ENCODE measurements around the gene ERICH2.
A peak's percentile ranks its signal among the peaks of the same experiment; 100 is the strongest.
"Not testable (repeated sequence)": the region's sequence is repeated elsewhere in the genome, so short reads cannot be mapped to it uniquely, and the experiment has no call there.

ERICH2 gene, protein sequence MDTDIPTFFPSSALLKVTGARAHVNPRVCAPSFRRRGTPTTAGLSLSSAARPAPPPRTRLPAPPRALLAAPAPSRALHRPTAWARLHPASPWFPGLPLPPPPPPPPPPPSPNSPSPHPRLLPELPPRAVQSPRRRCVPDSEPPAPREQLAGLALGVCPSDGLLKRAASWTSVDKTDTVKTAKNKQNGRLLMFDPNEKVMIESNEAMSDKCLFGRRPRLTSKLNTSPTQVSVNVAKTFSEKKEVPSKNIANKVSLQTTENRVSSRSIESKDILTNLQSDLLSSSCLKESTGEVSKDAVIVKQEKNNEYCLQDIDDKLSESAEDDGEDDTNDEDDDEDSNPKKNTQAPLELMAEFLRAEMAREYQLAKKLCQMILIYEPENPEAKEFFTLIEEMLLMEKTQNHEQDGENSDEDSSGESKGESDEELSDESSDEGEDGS

GRCh38 chr2:170770008-170770605 lies at the start of gene ERICH2:
TSS of gene ERICH2 (plus strand) at chr2:170770378. CDS start at chr2:170770682, 304 bp downstream.
- peaks cover 6 to 17% (median 12%) of the 10 kb centered on the region in 10 experiments; a peak in 19 of 20 replicates for H3K4me1 ChIP-seq
- TF ChIP-seq Cebpa-rat (IDR thresholded peaks at IDR 0.05) = no peak
- H3K4me3 ChIP-seq = peak within 1 kb of the TSS; percentile 72 to 86 (median 80)
- peak within 1 kb of the TSS in 10 of 11 experiments; percentile 43 to 74 (median 50); a peak in 15 of 22 replicates for H3K27ac ChIP-seq
- peak within 1 kb of the TSS; percentile 86 to 99 (median 94) for H3K4me2 ChIP-seq
- H3K27me3 ChIP-seq = peaks cover 4 to 27% (median 22%) of the 10 kb centered on the region in 11 experiments
- no peaks in the 10 kb centered on the region for H3K9me3 ChIP-seq (replicated peaks in 1 of 11)
- no peaks in the 10 kb centered on the region for H3K36me3 ChIP-seq
- no peaks in the 10 kb centered on the region for H4K20me1 ChIP-seq
- peak within 1 kb of the TSS; percentile 57 to 81 (median 75); a peak in 21 of 22 replicates for H3K9ac ChIP-seq

DNA sequence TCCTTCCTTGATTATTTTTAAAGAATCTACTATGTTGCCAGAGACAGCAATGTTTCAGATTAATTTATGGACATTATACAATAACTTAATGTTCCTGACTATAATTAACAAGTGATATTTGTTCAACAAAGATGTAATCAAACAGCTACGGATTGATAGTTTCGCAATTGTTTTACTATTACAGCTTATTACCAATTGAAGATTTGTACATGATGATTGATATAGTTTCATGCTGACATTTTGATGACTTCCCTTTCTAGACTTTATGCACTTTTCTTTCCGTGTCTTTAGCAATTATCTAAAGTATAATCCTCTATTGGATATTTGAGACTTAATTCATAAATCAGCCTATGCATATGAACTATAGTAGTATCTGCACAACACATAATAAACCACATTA lies 48.5 kb upstream of the ERICH2 start:
- no peak overlapping the region for H3K4me3 ChIP-seq
- H3K27ac ChIP-seq = no peak overlapping the region
- no peaks in the 10 kb centered on the region; a peak in 1 of 22 replicates for H3K36me3 ChIP-seq
- peaks cover 8 to 13% (median 9%) of the 10 kb centered on the region in 11 experiments for H3K9me3 ChIP-seq (replicated peaks in 1 of 11)
- H3K27me3 ChIP-seq = peaks cover 18 to 28% (median 27%) of the 10 kb centered on the region in 11 experiments
- H4K20me1 ChIP-seq = no peaks in the 10 kb centered on the region
- no peak for TF ChIP-seq Cebpa-rat (IDR thresholded peaks at IDR 0.05)
- no peak overlapping the region for H3K4me2 ChIP-seq
- H3K4me1 ChIP-seq = no peaks in the 10 kb centered on the region
- H3K9ac ChIP-seq = no peak overlapping the region

DNA sequence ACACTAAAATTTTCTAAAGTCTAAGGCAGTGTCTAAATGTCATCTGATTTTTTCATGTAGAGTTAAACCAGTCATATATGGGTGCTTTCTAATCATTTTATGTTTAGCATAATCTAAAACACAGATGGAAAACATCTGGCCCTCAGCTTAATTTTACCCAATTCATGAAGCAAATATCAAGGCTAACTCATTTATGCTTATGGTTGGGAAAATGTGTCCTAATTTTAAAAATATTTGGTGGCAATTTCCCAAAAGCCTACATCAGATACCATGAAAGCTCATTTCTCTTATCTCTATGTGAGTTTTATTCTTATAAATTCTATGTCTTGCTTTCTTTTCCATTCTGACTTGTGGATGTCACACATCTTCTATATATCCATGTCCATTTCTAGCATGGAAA lies 47.9 kb upstream of the ERICH2 start:
- Histone ChIP-seq H3K27me3 (peaks cover 12 to 22% (median 21%) of the 10 kb centered on the region in 11 experiments), H4K20me1 (no peaks in the 10 kb centered on the region), H3K36me3 (no peaks in the 10 kb centered on the region), H3K9me3 (replicated peaks in 1 of 11) (peaks cover 1 to 7% (median 3%) of the 10 kb centered on the region in 11 experiments; a peak in 20 of 22 replicates), H3K4me1 (no peaks in the 10 kb centered on the region), H3K4me3 (no peak overlapping the region), H3K4me2 (no peak overlapping the region), H3K27ac (no peak overlapping the region), H3K9ac (no peak overlapping the region)
- no peak for TF ChIP-seq Cebpa-rat (IDR thresholded peaks at IDR 0.05)

GRCh38 chr2:170723446-170723958 lies 46.7 kb upstream of the ERICH2 start:
- no peaks in the 10 kb centered on the region for H3K36me3 ChIP-seq
- no peaks in the 10 kb centered on the region for H3K4me1 ChIP-seq
- H3K4me2 ChIP-seq = no peak overlapping the region
- TF ChIP-seq Cebpa-rat (IDR thresholded peaks at IDR 0.05) = no peak
- H3K27me3 ChIP-seq = peaks cover under 1 to 10% (median 9%) of the 10 kb centered on the region in 11 experiments; a peak in 18 of 22 replicates
- H3K9ac ChIP-seq = no peak overlapping the region
- H3K4me3 ChIP-seq = no peak overlapping the region
- H4K20me1 ChIP-seq = no peaks in the 10 kb centered on the region
- no peak overlapping the region for H3K27ac ChIP-seq
- no peaks in the 10 kb centered on the region for H3K9me3 ChIP-seq (replicated peaks in 1 of 11)

DNA sequence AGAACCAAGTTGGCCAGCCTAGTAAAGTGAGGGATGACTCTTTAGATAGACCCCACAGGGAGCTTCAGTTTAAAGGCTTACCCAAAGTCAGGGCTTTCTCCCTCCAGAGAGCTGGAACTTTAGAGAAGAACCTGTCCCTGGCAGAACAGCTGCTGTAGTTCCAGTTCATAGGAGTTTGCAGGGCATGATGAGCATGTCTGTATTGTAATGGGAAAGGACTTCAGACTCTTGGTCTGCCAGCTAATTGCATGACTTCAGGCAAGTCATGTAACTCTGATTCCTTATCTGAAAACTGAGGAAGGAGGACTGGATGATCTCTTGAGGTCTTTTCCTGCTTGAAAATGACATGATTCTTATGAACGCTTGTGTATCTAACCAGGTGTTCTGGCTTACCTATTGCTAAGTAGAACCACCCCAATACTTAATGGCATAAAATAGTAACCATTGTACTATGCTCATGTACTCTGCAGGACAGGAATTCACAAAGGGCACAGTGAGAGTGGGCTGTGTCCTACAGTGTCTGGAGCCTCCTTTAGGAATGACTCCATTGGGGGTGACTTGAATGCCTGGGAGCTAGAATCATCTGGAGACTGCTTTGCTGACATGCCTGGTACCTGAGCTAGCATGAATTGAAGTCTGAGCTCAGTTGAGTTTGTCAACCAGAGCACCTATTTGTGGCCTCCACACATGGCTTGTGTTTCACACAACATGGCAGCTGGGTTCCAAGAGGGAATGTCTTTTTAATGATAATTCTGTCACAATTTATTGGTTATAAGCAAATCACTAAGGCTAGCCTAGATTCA lies 36.2 kb upstream of the ERICH2 start:
- H3K4me3 ChIP-seq = no peak overlapping the region
- no peak for TF ChIP-seq Cebpa-rat (IDR thresholded peaks at IDR 0.05)

DNA sequence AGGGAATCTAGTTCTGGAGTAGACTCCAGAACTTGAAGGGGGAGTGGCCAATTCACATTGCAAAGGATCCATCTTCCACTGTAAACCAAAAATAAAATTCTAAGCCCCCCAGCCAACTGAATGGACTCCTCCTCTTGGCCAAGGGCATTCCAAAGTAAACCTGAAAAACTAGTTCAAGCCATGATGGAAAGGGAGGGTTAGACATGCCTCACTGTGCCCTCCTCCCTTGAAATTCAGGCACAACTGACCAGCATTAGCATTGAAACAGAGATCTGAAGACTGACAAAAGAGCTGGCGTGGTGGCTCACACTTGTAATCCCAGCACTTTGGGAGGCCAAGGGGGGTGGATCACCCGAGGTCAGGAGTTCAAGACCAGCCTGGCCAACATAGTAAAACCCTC lies 35.6 kb upstream of the ERICH2 start:
- not testable (repeated sequence) for H3K9ac ChIP-seq, H3K4me2 ChIP-seq, H3K27ac ChIP-seq, H3K4me3 ChIP-seq, H4K20me1 ChIP-seq, H3K36me3 ChIP-seq, H3K27me3 ChIP-seq
- Histone ChIP-seq H3K9me3 (replicated peaks in 1 of 11) (peaks cover 0 to 14% (median 9%) of the 10 kb centered on the region in 11 experiments; a peak in 14 of 22 replicates), H3K4me1 (peaks cover 0 to 13% (median 0%) of the 10 kb centered on the region in 10 experiments; a peak in 3 of 20 replicates)

More for the DNA sequence above, 36.2 kb upstream of the ERICH2 start:
- Histone ChIP-seq H3K9me3 (replicated peaks in 1 of 11) (peaks cover 0 to 14% (median 9%) of the 10 kb centered on the region in 11 experiments; a peak in 14 of 22 replicates), H3K27me3 (no peaks in the 10 kb centered on the region), H4K20me1 (no peaks in the 10 kb centered on the region), H3K4me1 (peaks cover 0 to 13% (median 0%) of the 10 kb centered on the region in 10 experiments; a peak in 3 of 20 replicates), H3K36me3 (no peaks in the 10 kb centered on the region), H3K4me2 (no peak overlapping the region), H3K27ac (no peak overlapping the region), H3K9ac (no peak overlapping the region)

GRCh38 chr2:170736628-170737027 lies 33.5 kb upstream of the ERICH2 start:
- H3K9ac ChIP-seq = no peak overlapping the region
- no peaks in the 10 kb centered on the region for H3K27me3 ChIP-seq
- peaks cover 0 to 13% (median 0%) of the 10 kb centered on the region in 10 experiments; a peak in 3 of 20 replicates for H3K4me1 ChIP-seq
- H3K4me2 ChIP-seq = peak overlapping the region in 3 of 11 experiments; percentile 7 to 47 (median 25); a peak in 5 of 22 replicates
- no peak for TF ChIP-seq Cebpa-rat (IDR thresholded peaks at IDR 0.05)
- H4K20me1 ChIP-seq = no peaks in the 10 kb centered on the region
- no peak overlapping the region for H3K27ac ChIP-seq
- no peak overlapping the region for H3K4me3 ChIP-seq
- H3K9me3 ChIP-seq (replicated peaks in 1 of 11) = peaks cover 0 to 14% (median 9%) of the 10 kb centered on the region in 11 experiments; a peak in 14 of 22 replicates
- H3K36me3 ChIP-seq = no peaks in the 10 kb centered on the region

- Histone ChIP-seq H3K4me3 (no peak overlapping the region), H3K9ac (no peak overlapping the region), H3K27me3 (no peaks in the 10 kb centered on the region), H3K4me2 (no peak overlapping the region), H3K27ac (no peak overlapping the region), H3K4me1 (peaks cover 0 to 13% (median 0%) of the 10 kb centered on the region in 10 experiments; a peak in 3 of 20 replicates), H3K36me3 (no peaks in the 10 kb centered on the region), H3K9me3 (replicated peaks in 1 of 11) (peaks cover 0 to 14% (median 9%) of the 10 kb centered on the region in 11 experiments; a peak in 14 of 22 replicates), H4K20me1 (no peaks in the 10 kb centered on the region)
- TF ChIP-seq Cebpa-rat (IDR thresholded peaks at IDR 0.05) = no peak
Observed at GRCh38 chr2:170737406-170737805, 32.8 kb upstream of the ERICH2 start.

Data from BLaER1 treated with 17β-estradiol and CSF1 and Interleukin-3, amounts not matched to agents 10 nM and 100 nM (cell line).